GM12892 (cell line): ENCODE data around the gene SEC16B.

Experiments
- POLR2A ChIP-seq: IDR thresholded peaks from 2 replicates; pipeline ENCODE4 v1.6.1; 2011; ENCODE audit warnings: low read depth, low read length, control low read depth
- POLR2AphosphoS5 ChIP-seq: IDR thresholded peaks from 2 replicates; pipeline ENCODE4 v1.6.1; 2011; ENCODE audit warnings: low read depth, low read length, control low read depth
- TAF1 ChIP-seq: IDR thresholded peaks from 2 replicates; pipeline ENCODE4 v1.6.1; 2011; ENCODE audit warnings: low read depth, mild to moderate bottlenecking, control low read depth, low read length, borderline replicate concordance

DNA sequence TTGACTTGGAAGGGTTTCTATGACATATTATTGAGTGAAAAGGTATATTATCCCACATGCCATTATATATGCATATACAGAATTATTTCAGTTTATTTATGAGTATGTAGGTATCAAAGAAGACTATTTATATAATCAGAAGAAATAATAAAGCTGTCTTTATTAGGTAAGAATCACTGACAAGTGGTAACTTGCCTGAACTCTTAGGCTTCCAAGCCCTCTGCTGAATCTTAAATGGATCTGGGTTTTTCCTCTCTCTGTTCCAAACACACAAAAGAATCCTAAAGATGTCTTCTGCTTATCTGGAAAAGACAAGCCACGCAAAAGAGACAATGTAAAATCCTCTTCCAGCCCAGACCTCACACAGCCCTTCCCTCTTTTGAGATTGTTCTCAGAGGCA is 14.9 kb upstream of the SEC16B start:
- no peak for TF ChIP-seq POLR2A
- TF ChIP-seq POLR2AphosphoS5, result no peak
- TF ChIP-seq TAF1, result no peak
